NT2/D1 (cell line): ENCODE results near the gene TRIM3.

Experiments used
- YY1 ChIP-seq: IDR thresholded peaks from 2 replicates; pipeline ENCODE4 v1.6.1; 2011; ENCODE audit not compliant: insufficient read length, insufficient read depth
- ZNF274 ChIP-seq: IDR thresholded peaks from 2 replicates; pipeline ENCODE4 v1.6.1; 2011; ENCODE audit warnings: mild to moderate bottlenecking, low read depth, low read length

DNA sequence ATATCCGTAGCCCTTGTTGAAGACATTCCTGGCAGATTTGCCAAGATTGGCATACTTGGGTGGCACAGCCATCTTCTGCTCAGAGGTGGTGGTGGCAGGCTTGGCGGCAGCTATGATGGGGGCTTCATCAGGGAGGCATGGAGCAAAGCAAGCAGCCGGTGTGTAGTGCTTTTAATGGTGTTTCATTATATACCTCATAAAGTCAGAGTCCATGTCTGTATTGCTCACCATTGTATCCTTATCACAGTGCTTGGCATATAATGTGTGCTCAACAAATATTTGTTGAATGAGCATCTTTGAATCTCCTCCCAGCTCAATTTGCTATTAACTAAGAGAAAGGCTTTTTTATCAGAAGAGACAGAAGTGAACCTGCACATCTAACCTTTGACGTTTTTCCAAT lies 15.6 kb upstream of the TRIM3 start:
- TF ChIP-seq ZNF274 (no peak), YY1 (no peak)
